Measurements from ENCODE around the gene DIABLO.

DNA sequence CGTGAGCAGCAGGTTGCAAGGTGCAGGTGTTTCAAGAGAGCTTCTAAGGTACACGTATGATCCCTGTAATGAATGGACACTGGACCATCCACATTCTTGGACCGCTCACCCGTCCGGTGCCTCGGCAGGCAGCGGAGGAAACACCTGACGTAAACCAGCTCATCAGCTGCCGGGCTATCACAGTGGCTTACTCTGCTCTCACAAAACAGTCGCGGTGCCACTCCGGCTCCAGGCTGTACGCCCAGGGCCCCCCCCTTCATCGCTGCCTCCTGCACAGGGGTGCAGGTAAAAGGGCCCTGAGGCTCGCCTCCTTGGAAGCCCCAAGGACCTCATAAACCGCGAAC is 40.0 kb upstream of the DIABLO start:
- TF ChIP-seq, protein P1, sequence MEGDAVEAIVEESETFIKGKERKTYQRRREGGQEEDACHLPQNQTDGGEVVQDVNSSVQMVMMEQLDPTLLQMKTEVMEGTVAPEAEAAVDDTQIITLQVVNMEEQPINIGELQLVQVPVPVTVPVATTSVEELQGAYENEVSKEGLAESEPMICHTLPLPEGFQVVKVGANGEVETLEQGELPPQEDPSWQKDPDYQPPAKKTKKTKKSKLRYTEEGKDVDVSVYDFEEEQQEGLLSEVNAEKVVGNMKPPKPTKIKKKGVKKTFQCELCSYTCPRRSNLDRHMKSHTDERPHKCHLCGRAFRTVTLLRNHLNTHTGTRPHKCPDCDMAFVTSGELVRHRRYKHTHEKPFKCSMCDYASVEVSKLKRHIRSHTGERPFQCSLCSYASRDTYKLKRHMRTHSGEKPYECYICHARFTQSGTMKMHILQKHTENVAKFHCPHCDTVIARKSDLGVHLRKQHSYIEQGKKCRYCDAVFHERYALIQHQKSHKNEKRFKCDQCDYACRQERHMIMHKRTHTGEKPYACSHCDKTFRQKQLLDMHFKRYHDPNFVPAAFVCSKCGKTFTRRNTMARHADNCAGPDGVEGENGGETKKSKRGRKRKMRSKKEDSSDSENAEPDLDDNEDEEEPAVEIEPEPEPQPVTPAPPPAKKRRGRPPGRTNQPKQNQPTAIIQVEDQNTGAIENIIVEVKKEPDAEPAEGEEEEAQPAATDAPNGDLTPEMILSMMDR (IDR thresholded peaks at IDR 0.05): no peak
- no peak for TF ChIP-seq POLR2A (IDR thresholded peaks at IDR 0.05)
